ENCODE data around the gene ACO2. TPM values are rescaled to one million over a fixed set of nuclear protein-coding genes. Genes with fewer than 3 reads are reported as not detected.

Gene ACO2
- total and polyA plus RNA-seq, 2 of the 8 experiments (the other 6 are each of a cell fraction or from before 2014, with no cell fraction given), result 52.8 to 75.4 TPM

- Histone ChIP-seq H2BK20ac (ENCODE audit: low read length) (no peak overlapping the region), H3K18ac (ENCODE audit: extremely low read depth, low read length) (no peak overlapping the region), H2BK120ac (replicated peaks; ENCODE audit: low read depth, low read length) (no peak overlapping the region), H3K4me3 (ENCODE audit: extremely low read depth in 1 of 4, insufficient read depth in 2 of 4, low read depth in 3 of 4, low read length in 4 of 4) (no peak overlapping the region), H3K23me2 (ENCODE audit: low read depth, low read length) (no peaks in the 10 kb centered on the region), H2AFZ (ENCODE audit: low read length) (no peak overlapping the region), H4K8ac (ENCODE audit: extremely low read depth, insufficient read depth, low read length) (peak overlapping the region; percentile 53; the same call in 1 of the 2 replicates), H3K4me1 (replicated peaks in 1 of 4; ENCODE audit: control insufficient read depth in 3 of 4, insufficient read depth in 4 of 4, low read length in 3 of 4) (no peaks in the 10 kb centered on the region; a peak in 1 of 7 replicates), H3K9me3 (ENCODE audit: insufficient read depth in 2 of 2, low read depth in 1 of 2, low read length in 1 of 2) (no peaks in the 10 kb centered on the region), H3K79me1 (ENCODE audit: low read depth, low read length) (no peaks in the 10 kb centered on the region), H3K14ac (ENCODE audit: insufficient read length) (no peak overlapping the region), H3K4me2 (ENCODE audit: insufficient read depth in 1 of 2, low read depth in 2 of 2, low read length in 2 of 2) (no peak overlapping the region), H3K36me3 (ENCODE audit: control insufficient read depth in 2 of 4, insufficient read depth in 4 of 4, low read length in 3 of 4) (peaks cover 18 to 44% (median 28%) of the 10 kb centered on the region in 4 experiments), H4K20me1 (replicated peaks in 1 of 2; ENCODE audit: control insufficient read depth in 1 of 2, insufficient read depth in 2 of 2, low read length in 2 of 2) (peaks cover 12 to 23% of the 10 kb centered on the region in 2 experiments), H3K27me3 (replicated peaks in 1 of 4; ENCODE audit: control insufficient read depth in 3 of 4, extremely low read depth in 1 of 4, insufficient read depth in 3 of 4, low read length in 3 of 4) (no peaks in the 10 kb centered on the region), H3K9ac (replicated peaks in 1 of 4; ENCODE audit: extremely low read depth in 1 of 4, low read depth in 3 of 4, low read length in 3 of 4) (no peak overlapping the region), H3K4ac (replicated peaks; ENCODE audit: insufficient read length, low read depth, low read length) (peak overlapping the region; percentile 92), H2BK12ac (ENCODE audit: low read depth, low read length) (no peak overlapping the region), H3K27ac (ENCODE audit: low read depth, low read length) (no peak overlapping the region), H4K91ac (replicated peaks; ENCODE audit: insufficient read length, low read length) (no peak overlapping the region), H4K5ac (ENCODE audit: insufficient read length, low read depth, low read length) (no peak overlapping the region), H2AK5ac (ENCODE audit: low read depth, low read length) (no peak overlapping the region), H3K56ac (replicated peaks; ENCODE audit: insufficient read length, low read depth, low read length) (no peak overlapping the region), H3K23ac (ENCODE audit: insufficient read length) (no peak overlapping the region), H2BK15ac (ENCODE audit: low read length) (no peak overlapping the region), H3K79me2 (ENCODE audit: control insufficient read depth in 1 of 2, insufficient read depth in 2 of 2, low read length in 2 of 2) (no peaks in the 10 kb centered on the region), H2BK5ac (ENCODE audit: low read depth, low read length) (0 out of 2 replicates have a peak overlapping the region, but pooled peaks have one; percentile 21)
- FAIRE-seq (no peak), DNase-seq (ENCODE audit: low read depth in 1 of 2, low spot score in 2 of 2) (no peak)
- 96% methylated on average over 13 of the region's 13 CpGs; no CpG with 5 or more reads in 1 of the 2 experiments for WGBS, 2 experiments (ENCODE audit: extremely low coverage in 1 of 2, insufficient coverage in 1 of 2, insufficient read length in 1 of 2, insufficient replicate concordance in 2 of 2, low coverage in 1 of 2, low lambda C conversion rate in 2 of 2, missing lambda C conversion rate in 1 of 2)
- CTCF ChIA-PET (ENCODE audit: partially characterized antibody), result interaction anchor here (0.9 to 4.8 kb wide), 27 partner anchors 7 to 234 kb away, joined by 3 to 52 read pairs (median 4); partner anchors contain the start of gene TOB2
- POLR2A ChIA-PET (ENCODE audit: partially characterized antibody), result interaction anchor here (0.5 to 4.0 kb wide), 18 partner anchors 7 to 235 kb away, joined by 3 to 22 read pairs (median 4); partner anchors contain the start of genes ACO2, PHF5A, PMM1 and TOB2
- TF ChIP-seq RXRA (IDR thresholded peaks at IDR 0.05; ENCODE audit: insufficient read depth, low read depth, low read length) (no peak), ZNF274 (IDR thresholded peaks at IDR 0.05; ENCODE audit: borderline replicate concordance, extremely low read depth, low read length) (no peak), CBX5 (IDR thresholded peaks at IDR 0.05; ENCODE audit: low read depth, low read length) (no peak), TAF7 (optimal IDR thresholded peaks at IDR 0.05; ENCODE audit: borderline replicate concordance, low read depth, low read length) (no peak), POLR2AphosphoS5 (IDR thresholded peaks at IDR 0.05; ENCODE audit: low read depth, low read length) (peak; percentile 30; the same call in 1 of the 2 replicates), YY1 (IDR thresholded peaks at IDR 0.05; ENCODE audit: low read depth, low read length) (no peak), RFX5 (IDR thresholded peaks at IDR 0.05; ENCODE audit: borderline replicate concordance, low read depth, low read length) (no peak), POLR2A (IDR thresholded peaks at IDR 0.05; ENCODE audit: control extremely low read depth in 1 of 2, low read depth in 2 of 2, low read length in 2 of 2) (peak; percentile 23 to 63; a peak in 1 of 3 replicates)
These were observed 56.7 kb downstream of the ACO2 start for GRCh38 chr22:41525450-41526225.

All from H1 (cell line).